ENCODE results near the gene TRPM3. TPM values are rescaled to one million over a fixed set of nuclear protein-coding genes. Genes with fewer than 3 reads are reported as not detected.

Gene TRPM3
- total RNA-seq, 4 donors from 2014 or later, result 0.27 to 1.2 (median 0.47) TPM; not detected in 1

- Histone ChIP-seq H3K27me3 (no peaks in the 10 kb centered on the region), H3K9me3 (no peaks in the 10 kb centered on the region), H3K27ac (no peak overlapping the region), H3K4me1 (no peaks in the 10 kb centered on the region), H3K4me3 (no peak overlapping the region), H3K36me3 (no peaks in the 10 kb centered on the region)
- 87 to 90% methylated on average over 4 of the region's 5 CpGs for WGBS, 2 donors (ENCODE audit: low coverage in 1 of 2)
- no peak for TF ChIP-seq POLR2A (IDR thresholded peaks at IDR 0.05)
- TF ChIP-seq EP300 (IDR thresholded peaks at IDR 0.05), result no peak
- TF ChIP-seq, protein P1, sequence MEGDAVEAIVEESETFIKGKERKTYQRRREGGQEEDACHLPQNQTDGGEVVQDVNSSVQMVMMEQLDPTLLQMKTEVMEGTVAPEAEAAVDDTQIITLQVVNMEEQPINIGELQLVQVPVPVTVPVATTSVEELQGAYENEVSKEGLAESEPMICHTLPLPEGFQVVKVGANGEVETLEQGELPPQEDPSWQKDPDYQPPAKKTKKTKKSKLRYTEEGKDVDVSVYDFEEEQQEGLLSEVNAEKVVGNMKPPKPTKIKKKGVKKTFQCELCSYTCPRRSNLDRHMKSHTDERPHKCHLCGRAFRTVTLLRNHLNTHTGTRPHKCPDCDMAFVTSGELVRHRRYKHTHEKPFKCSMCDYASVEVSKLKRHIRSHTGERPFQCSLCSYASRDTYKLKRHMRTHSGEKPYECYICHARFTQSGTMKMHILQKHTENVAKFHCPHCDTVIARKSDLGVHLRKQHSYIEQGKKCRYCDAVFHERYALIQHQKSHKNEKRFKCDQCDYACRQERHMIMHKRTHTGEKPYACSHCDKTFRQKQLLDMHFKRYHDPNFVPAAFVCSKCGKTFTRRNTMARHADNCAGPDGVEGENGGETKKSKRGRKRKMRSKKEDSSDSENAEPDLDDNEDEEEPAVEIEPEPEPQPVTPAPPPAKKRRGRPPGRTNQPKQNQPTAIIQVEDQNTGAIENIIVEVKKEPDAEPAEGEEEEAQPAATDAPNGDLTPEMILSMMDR (IDR thresholded peaks at IDR 0.05), result no peak
- no peak for TF ChIP-seq POLR2AphosphoS5 (IDR thresholded peaks at IDR 0.05)
- ATAC-seq, result no peak
Observed at GRCh38 chr9:70677055-70677735, 444.2 kb downstream of the TRPM3 start.

DNA sequence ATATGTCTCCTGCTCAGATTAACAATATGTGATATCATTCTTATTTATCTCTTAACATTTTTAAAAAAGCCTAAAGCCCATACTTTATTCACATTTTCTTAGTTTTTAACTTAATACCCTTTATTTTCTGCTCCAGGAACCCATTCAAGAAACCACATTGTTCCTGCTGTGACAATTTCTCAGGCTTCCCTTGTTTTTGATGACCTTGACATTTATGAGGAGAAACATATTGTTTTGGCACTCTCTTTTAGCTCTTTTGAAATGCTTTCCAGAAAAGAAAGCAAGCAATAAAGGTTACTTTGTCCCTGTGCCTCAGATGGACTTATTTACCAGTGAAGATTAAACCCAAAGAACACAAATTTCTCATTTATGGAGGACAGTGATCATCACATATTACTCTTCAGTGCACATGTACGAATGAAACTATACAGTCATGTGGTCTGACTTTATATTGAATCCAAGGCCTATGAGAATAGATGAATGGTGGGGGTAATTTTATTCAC is 445.5 kb downstream of the TRPM3 start:
- Histone ChIP-seq H3K27ac (no peak overlapping the region), H3K27me3 (no peaks in the 10 kb centered on the region), H3K4me1 (no peaks in the 10 kb centered on the region), H3K36me3 (no peaks in the 10 kb centered on the region), H3K9me3 (no peaks in the 10 kb centered on the region), H3K4me3 (no peak overlapping the region)
- no peak for ATAC-seq
- WGBS, 2 donors (ENCODE audit: low coverage in 1 of 2), result 100% methylated on average over 1 of the region's 1 CpG; no CpG with 5 or more reads in 1 of the 2 donors
- TF ChIP-seq POLR2AphosphoS5 (IDR thresholded peaks at IDR 0.05), result no peak
- TF ChIP-seq, protein P1 (IDR thresholded peaks at IDR 0.05), result no peak
- no peak for TF ChIP-seq POLR2A (IDR thresholded peaks at IDR 0.05)
- no peak for TF ChIP-seq EP300 (IDR thresholded peaks at IDR 0.05)

DNA sequence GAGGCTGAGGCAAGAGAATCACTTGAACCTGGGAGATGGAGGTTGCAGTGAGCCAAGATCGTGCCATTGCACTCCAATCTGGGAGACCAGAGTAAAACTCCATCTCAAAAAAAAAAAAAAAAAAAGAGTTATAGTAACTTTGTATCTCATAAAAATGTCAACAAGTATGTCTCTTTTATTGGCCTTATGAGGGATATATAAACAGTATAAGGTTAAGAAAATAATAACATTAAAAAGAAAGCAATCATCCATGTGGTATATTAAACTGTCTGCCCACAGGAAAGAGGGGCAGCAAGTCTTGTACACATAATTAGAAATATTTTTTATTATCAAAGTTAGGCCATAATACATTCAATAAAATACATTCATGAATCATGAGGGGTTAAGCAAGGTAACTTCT is 447.6 kb downstream of the TRPM3 start:
- Histone ChIP-seq H3K4me3 (no peak overlapping the region), H3K27ac (no peak overlapping the region), H3K4me1 (no peaks in the 10 kb centered on the region), H3K27me3 (no peaks in the 10 kb centered on the region), H3K9me3 (no peaks in the 10 kb centered on the region), H3K36me3 (no peaks in the 10 kb centered on the region)
- no peak for ATAC-seq
- WGBS, 2 donors (ENCODE audit: low coverage in 1 of 2), result 100% methylated on average over 1 of the region's 1 CpG; no CpG with 5 or more reads in 1 of the 2 donors
- TF ChIP-seq EP300 (IDR thresholded peaks at IDR 0.05) (no peak), POLR2AphosphoS5 (IDR thresholded peaks at IDR 0.05) (no peak), POLR2A (IDR thresholded peaks at IDR 0.05) (no peak)

GRCh38 chr9:70672161-70672649 is 449.2 kb downstream of the TRPM3 start:
- no peak for ATAC-seq
- H3K36me3 ChIP-seq, result no peaks in the 10 kb centered on the region
- WGBS, 2 donors (ENCODE audit: low coverage in 1 of 2), result 18 to 40% methylated on average over 1 of the region's 1 CpG

DNA sequence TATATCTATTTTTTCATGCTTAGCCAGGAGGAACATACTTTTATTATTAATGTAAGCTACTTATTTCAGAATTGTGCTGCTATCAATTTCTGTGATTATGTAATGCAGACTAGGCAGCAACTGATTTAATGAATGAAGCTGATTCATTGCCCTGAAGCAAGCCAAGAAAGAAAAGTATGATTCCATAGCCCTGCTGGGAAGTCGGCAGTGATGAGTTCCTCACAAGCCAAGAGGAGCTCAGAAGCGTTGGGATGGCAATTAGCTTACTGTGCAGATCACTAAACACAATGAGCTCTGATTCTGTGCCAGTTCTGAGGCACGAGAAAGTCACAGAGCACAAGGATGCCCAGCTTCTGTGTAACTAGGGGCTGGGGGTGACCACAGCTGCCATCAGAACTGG is 452.7 kb downstream of the TRPM3 start:
- 31 to 80% methylated on average over 2 to 3 of the region's 3 CpGs for WGBS, 2 donors (ENCODE audit: low coverage in 1 of 2)
- no peak overlapping the region for H3K27ac ChIP-seq
- TF ChIP-seq EP300 (IDR thresholded peaks at IDR 0.05), result no peak

More at GRCh38 chr9:70672161-70672649, 449.2 kb downstream of the TRPM3 start:
- Histone ChIP-seq H3K9me3 (no peaks in the 10 kb centered on the region), H3K4me1 (no peaks in the 10 kb centered on the region), H3K27me3 (no peaks in the 10 kb centered on the region), H3K4me3 (no peak overlapping the region), H3K27ac (no peak overlapping the region)
- no peak for TF ChIP-seq POLR2AphosphoS5 (IDR thresholded peaks at IDR 0.05)
- no peak for TF ChIP-seq POLR2A (IDR thresholded peaks at IDR 0.05)
- TF ChIP-seq, protein P1 (IDR thresholded peaks at IDR 0.05), result no peak
- TF ChIP-seq EP300 (IDR thresholded peaks at IDR 0.05), result no peak

GRCh38 chr9:70658765-70659164 is 462.7 kb downstream of the TRPM3 start:
- ATAC-seq, result no peak
- H3K36me3 ChIP-seq, result no peaks in the 10 kb centered on the region
- no peak overlapping the region for H3K27ac ChIP-seq
- no peak for TF ChIP-seq POLR2AphosphoS5 (IDR thresholded peaks at IDR 0.05)
- TF ChIP-seq, protein P1 (IDR thresholded peaks at IDR 0.05), result no peak
- TF ChIP-seq EP300 (IDR thresholded peaks at IDR 0.05), result no peak
- no peak for TF ChIP-seq POLR2A (IDR thresholded peaks at IDR 0.05)
- no peaks in the 10 kb centered on the region for H3K4me1 ChIP-seq
- H3K27me3 ChIP-seq, result no peaks in the 10 kb centered on the region
- no peak overlapping the region for H3K4me3 ChIP-seq
- H3K9me3 ChIP-seq, result peaks cover 0 to 8% (median 0%) of the 10 kb centered on the region in 3 donors

More for the DNA sequence above, 452.7 kb downstream of the TRPM3 start:
- Histone ChIP-seq H3K9me3 (no peaks in the 10 kb centered on the region), H3K4me3 (no peak overlapping the region), H3K4me1 (no peaks in the 10 kb centered on the region), H3K36me3 (no peaks in the 10 kb centered on the region), H3K27me3 (no peaks in the 10 kb centered on the region)
- ATAC-seq, result peak; percentile 39
